HG02981 (cell line): ENCODE results near the gene PJA2.
"Not testable (repeated sequence)": the region's sequence is repeated elsewhere in the genome, so short reads cannot be mapped to it uniquely, and the experiment has no call there.

Experiments used
- ATAC-seq: cut with Tn5 transposase; IDR thresholded peaks from one replicate; pipeline ENCODE4 v1.9.1; 2021; ENCODE audit warnings: mild to moderate bottlenecking, moderate library complexity; ENCODE audit not compliant: unreplicated experiment

Gene PJA2

DNA sequence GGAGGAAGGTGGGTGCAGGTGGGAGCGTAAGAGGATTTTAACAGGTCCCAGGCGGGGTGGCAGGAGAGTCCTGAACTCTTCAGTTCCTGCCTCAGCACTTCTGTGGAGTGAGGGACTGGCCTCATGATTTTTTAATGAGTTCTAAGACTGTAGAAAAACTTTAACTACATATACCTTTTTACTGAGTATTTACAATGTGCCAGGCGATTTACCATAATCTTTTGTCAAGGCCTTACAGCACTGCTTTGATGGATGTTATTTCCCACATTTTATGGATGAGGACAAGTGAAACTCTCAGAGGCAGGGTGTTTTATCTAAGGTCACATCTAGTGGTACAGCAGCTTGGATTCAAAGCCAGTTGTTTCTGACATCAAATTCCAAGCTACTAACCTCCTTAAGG is 99.5 kb downstream of the PJA2 start:
- no peak for ATAC-seq

DNA sequence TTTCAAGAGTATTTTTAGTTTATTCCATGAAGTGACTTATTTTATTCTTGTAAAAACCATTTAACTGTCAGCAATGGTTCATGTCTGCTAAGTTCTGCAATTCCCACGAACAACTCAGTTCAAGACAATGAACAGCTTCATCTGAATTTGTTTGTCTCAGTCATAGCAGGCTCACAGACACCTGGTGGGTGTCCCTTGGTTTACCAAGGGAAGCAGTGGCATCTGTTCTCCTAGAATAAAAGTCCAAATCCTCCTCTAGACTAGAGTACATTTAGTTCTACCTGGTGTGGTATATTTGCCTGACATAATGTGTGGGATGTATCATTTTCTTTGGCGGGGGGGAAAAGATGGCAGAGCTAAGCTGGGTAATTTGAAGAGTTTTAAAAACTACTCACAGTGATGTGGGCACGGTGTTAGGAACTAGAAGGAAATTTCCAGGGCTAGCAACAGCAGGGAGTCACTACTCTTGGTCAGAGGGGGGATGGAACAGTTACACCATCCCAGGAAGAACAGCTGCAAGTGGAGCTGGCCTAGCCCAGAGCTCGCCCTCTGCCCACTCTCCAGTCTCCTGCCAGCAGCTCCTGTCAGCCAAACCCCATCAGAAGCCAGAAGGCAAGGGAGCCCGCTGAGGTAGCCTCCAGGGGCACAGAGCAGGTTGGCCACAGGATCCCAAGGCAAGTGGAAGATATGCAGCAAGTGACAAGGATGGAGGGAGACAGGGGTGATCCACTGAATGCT is 100.3 kb downstream of the PJA2 start:
- ATAC-seq: no peak

DNA sequence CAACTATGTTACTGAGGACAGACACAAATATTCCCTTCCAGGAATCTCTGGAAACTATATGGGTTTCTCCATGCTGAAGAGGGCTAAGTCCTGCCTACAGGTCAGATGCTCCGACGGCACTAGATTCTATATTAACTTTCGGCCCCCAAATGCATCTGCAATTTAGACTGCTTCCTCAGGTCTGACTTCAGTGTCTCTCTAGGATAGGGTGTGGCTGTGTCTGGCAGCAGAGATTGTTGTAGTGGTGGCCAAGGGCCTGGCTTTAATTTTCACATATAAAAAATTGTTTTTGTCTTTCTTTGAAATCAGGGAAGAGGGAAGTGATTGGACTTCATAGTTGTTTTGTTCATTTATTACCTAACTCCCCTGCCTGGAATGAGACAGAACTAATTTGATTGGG is 101.8 kb downstream of the PJA2 start:
- ATAC-seq: no peak

DNA sequence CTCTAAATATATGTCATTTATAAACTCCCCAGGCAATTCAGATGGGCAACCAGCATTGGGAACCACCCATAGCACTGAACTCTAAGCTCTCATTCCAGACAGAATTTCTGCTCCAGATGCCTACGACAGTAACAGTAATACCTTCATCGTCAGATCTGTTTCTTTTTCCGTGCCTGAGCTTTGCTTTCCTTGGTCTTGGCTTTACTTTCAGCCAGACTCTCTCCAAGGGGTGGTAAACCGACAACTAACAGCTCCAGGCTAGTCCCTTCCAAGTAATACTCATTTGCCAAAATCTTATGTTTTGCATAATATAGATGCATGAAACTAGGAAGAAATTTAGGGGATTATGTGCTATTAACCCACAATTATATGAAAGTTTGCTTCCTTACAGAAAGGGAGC is 102.3 kb downstream of the PJA2 start:
- no peak for ATAC-seq

- no peak for ATAC-seq
Observed at GRCh38 chr5:109305352-109305751, 104.4 kb downstream of the PJA2 start.

DNA sequence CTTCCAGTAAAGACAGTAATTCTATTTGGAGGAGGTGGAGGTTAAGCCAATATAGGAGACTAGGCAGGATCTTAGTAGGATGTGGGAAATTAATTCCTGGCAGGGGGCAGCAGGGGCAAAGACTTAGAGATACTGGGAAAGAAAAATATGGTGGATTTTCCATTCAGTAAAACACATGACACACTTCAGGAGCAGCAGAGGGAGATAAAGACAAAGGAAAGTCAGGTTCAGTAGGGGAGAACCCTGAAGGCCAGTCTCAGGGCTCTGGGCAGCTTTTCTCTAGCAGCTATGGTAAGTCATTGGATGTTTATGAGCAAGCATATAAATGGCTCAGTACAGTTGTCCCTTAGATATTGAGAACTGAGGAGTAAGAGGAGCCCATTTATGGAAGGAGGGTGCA is 105.5 kb downstream of the PJA2 start:
- ATAC-seq: no peak

- no peak for ATAC-seq
Observed at GRCh38 chr5:109300367-109300766, 109.4 kb downstream of the PJA2 start.

- no peak for ATAC-seq
Observed at GRCh38 chr5:109299557-109299956, 110.2 kb downstream of the PJA2 start.

GRCh38 chr5:109298794-109299193 is 111.0 kb downstream of the PJA2 start:
- no peak for ATAC-seq

- ATAC-seq: no peak
Observed at GRCh38 chr5:109297900-109298299, 111.9 kb downstream of the PJA2 start.

DNA sequence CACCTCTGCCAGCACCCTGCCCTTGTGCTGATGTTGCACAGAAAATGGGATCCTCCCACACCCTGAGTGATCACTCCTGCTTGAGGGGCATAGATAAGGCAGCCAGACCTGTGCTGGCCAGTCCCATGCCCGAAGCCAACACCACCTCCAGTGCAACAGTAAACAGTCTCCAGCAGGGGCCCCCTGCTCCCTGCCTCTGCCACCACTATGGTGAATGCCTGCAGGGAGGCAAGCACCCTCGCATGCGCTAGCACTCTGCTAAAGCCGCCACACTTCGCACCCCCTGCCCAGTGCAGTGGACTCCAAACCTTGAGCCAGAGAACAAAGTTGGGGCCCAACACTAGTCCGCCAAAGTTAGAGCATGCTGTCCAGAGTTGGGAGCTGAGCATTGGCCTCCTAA is 118.7 kb downstream of the PJA2 start:
- no peak for ATAC-seq

- no peak for ATAC-seq
Observed at GRCh38 chr5:109290231-109290630, 119.5 kb downstream of the PJA2 start.

DNA sequence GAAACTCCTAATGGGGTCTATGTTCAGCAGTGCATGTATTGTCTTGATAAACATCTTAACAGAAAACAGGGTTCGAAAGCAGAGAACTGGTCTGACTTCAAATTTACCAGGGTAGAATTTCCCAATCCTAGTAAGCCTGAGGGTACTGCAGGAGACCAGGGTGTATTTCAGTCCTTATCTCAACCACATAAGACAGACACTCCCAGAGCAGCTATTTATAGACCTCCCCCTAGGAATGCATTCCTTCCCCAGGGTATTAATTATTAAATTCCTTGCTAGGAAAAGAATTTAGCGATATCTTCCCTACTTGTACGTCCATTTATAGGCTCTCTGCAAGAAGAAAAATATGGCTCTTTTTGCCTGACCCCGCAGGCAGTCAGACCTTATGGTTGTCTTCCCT is 123.1 kb downstream of the PJA2 start:
- ATAC-seq: not testable (repeated sequence)
